HG02571 (cell line): ENCODE results near the gene GIPC2.
"Not testable (repeated sequence)": the region's sequence is repeated elsewhere in the genome, so short reads cannot be mapped to it uniquely, and the experiment has no call there.

ENCODE experiments used
- ATAC-seq: cut with Tn5 transposase; IDR thresholded peaks from one replicate; pipeline ENCODE4 v1.9.1; 2021; ENCODE audit warnings: mild to moderate bottlenecking, moderate library complexity; ENCODE audit not compliant: unreplicated experiment

Gene GIPC2

GRCh38 chr1:78093560-78093959 is 47.8 kb downstream of the GIPC2 start:
- ATAC-seq, result no peak

GRCh38 chr1:78094639-78095038 is 48.9 kb downstream of the GIPC2 start:
- no peak for ATAC-seq

GRCh38 chr1:78095593-78095992 is 49.8 kb downstream of the GIPC2 start:
- no peak for ATAC-seq

GRCh38 chr1:78096017-78096416 is 50.3 kb downstream of the GIPC2 start:
- ATAC-seq, result no peak

GRCh38 chr1:78096976-78097375 is 51.2 kb downstream of the GIPC2 start:
- no peak for ATAC-seq

GRCh38 chr1:78101051-78101450 is 55.3 kb downstream of the GIPC2 start:
- ATAC-seq, result no peak

GRCh38 chr1:78101514-78101913 is 55.7 kb downstream of the GIPC2 start:
- no peak for ATAC-seq

GRCh38 chr1:78102082-78102481 is 56.3 kb downstream of the GIPC2 start:
- no peak for ATAC-seq

- no peak for ATAC-seq
Observed at GRCh38 chr1:78102916-78103315, 57.1 kb downstream of the GIPC2 start.

GRCh38 chr1:78104322-78104721 is 58.6 kb downstream of the GIPC2 start:
- no peak for ATAC-seq

- ATAC-seq, result not testable (repeated sequence)
Observed at GRCh38 chr1:78109659-78110058, 63.9 kb downstream of the GIPC2 start.

- no peak for ATAC-seq
Observed at GRCh38 chr1:78113156-78113916, 67.6 kb downstream of the GIPC2 start.

GRCh38 chr1:78114034-78114956 is 68.5 kb downstream of the GIPC2 start:
- peak; percentile 77 for ATAC-seq

- not testable (repeated sequence) for ATAC-seq
Observed at GRCh38 chr1:78120485-78120884, 74.7 kb downstream of the GIPC2 start.

- ATAC-seq, result no peak
Observed at GRCh38 chr1:78121710-78122109, 75.9 kb downstream of the GIPC2 start.

- no peak for ATAC-seq
Observed at GRCh38 chr1:78122389-78122788, 76.6 kb downstream of the GIPC2 start.

- ATAC-seq, result no peak
Observed at GRCh38 chr1:78126506-78126905, 80.7 kb downstream of the GIPC2 start.

GRCh38 chr1:78132174-78132947 is 86.6 kb downstream of the GIPC2 start:
- ATAC-seq, result no peak

- ATAC-seq, result no peak
Observed at GRCh38 chr1:78132948-78133322, 87.2 kb downstream of the GIPC2 start.

GRCh38 chr1:78136680-78137079 is 90.9 kb downstream of the GIPC2 start:
- ATAC-seq, result no peak

- no peak for ATAC-seq
Observed at GRCh38 chr1:78141531-78142231, 95.9 kb downstream of the GIPC2 start.
